GM18858 (cell line): ENCODE results near the gene CDH19.

Experiments used
- ATAC-seq: cut with Tn5 transposase; IDR thresholded peaks from one replicate; pipeline ENCODE4 v1.9.1; 2021; ENCODE audit not compliant: unreplicated experiment

The CDH19 gene

DNA sequence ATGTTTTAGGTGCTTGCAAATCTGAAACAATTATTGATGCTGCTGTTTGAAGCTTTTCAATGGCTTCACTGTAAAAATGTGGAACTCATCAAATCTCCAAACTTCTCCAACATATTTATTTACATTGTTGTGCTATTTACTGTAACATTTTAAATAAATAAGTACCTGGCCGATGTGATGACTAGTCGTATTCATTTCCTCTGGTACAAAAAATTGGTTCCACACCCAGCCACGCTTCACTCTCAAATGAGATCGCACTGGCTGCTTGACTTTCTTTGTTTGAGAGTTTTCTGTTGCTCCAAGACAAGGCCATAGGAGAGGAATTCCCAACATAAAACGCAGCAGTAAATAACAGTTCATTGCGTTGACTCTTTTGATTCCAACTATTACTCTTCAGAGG lies 32.0 kb downstream of the CDH19 start:
- no peak for ATAC-seq

DNA sequence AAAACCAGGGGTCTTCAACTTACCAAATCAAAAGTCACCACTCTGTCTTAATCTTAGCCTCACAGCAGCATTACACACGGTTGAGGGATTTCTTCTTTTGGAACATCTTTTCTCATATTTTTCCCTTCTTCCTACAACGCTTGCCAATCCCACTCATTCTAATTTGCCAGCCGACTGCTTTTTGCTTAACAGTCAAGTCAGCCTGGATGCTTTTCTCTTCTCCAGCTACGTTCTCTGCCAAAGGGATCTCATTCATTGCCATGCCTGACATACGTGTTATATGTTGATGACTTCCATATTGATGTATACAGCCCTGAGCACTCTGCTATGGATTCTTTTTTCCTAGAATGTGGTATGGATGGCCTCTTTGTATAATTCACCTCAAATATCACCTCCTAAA lies 37.3 kb downstream of the CDH19 start:
- ATAC-seq = no peak

- no peak for ATAC-seq
These were observed 39.7 kb downstream of the CDH19 start for GRCh38 chr18:66564236-66564635.

- ATAC-seq = no peak
These were observed 41.6 kb downstream of the CDH19 start for GRCh38 chr18:66562279-66562678.

- ATAC-seq = no peak
These were observed 43.8 kb downstream of the CDH19 start for GRCh38 chr18:66560094-66560493.

GRCh38 chr18:66558773-66559172 lies 45.1 kb downstream of the CDH19 start:
- ATAC-seq = no peak

- no peak for ATAC-seq
These were observed 46.8 kb downstream of the CDH19 start for GRCh38 chr18:66557091-66557490.

GRCh38 chr18:66555585-66555984 lies 48.3 kb downstream of the CDH19 start:
- ATAC-seq = no peak

- no peak for ATAC-seq
These were observed 50.1 kb downstream of the CDH19 start for GRCh38 chr18:66553824-66554223.

DNA sequence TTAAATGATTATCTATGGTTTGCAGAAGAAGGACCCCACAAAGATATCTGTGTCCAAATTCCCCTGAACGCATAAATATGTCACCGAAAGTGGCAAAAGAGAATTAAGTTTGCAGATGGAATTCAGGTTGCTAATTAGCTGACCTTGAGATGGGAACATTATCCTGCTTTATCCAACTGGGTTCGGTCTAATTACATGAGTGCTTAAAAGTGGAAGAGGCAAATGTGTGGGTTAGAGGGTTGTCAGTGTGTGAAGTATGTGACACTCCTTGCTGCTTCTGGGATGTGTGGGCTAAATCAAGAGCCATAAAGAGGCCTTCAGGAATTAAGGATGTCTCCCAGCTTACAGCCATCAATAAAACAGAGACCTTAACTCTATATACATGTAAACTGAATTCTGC lies 53.5 kb downstream of the CDH19 start:
- no peak for ATAC-seq

- ATAC-seq = peak; percentile 58
These were observed 55.1 kb downstream of the CDH19 start for GRCh38 chr18:66548747-66549146.

DNA sequence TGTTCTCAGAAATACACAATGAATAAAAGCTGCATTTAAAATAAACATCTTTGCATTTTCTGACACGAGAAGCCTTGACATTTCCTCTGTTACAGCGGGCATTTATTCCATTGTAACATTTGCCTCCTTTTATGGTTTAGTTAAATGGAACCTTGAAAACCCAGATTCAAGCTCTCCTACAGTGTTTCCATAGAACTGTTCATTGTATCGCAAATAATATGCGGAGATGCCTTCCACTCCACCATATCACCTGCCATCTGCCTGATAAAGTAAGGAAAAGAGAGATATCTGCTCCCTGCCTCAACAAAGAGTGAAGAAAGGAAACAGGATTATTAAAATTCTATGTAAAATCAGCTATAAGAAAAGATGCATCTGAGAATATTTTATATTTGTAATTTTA lies 69.8 kb downstream of the CDH19 start:
- no peak for ATAC-seq

DNA sequence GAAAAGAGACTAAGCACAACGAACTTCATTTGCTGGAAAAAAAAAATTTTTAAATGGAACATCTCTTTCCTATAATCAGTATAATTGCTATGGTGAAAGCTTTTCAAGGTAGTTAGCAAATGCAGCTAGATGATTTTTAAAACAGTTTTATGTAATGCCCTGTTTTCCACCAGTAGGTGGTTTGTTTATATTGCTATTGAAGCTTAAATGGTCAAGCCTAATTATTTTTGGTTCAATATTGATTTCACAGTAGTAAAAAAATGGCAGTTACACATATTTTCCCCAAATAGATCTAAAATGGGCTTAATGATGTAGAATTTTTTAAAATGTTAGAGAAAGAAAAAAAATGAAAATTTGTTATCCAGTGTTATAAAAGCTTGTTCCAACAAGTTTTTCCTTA lies 70.2 kb downstream of the CDH19 start:
- no peak for ATAC-seq

GRCh38 chr18:66523219-66523991 lies 80.5 kb downstream of the CDH19 start:
- no peak for ATAC-seq

DNA sequence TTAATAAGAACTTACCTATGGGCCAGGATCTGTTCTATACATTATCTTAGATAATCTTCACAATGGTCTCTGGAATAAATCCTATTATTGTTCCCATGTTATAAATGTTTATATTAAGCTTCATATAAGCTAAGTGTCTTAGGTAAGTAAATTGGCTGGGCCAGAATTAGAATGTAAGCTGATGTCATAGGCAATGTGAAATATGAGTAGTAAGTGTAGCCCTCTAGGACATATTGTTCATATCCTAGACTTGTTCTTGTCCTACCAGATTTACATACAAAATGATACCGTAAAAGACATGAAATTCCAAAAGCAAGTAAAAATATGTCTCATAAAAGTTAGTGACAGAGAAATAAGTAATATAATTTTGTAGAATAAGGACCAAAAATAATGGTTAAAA lies 89.9 kb downstream of the CDH19 start:
- ATAC-seq = no peak

GRCh38 chr18:66511792-66512191 lies 92.1 kb downstream of the CDH19 start:
- ATAC-seq = no peak

DNA sequence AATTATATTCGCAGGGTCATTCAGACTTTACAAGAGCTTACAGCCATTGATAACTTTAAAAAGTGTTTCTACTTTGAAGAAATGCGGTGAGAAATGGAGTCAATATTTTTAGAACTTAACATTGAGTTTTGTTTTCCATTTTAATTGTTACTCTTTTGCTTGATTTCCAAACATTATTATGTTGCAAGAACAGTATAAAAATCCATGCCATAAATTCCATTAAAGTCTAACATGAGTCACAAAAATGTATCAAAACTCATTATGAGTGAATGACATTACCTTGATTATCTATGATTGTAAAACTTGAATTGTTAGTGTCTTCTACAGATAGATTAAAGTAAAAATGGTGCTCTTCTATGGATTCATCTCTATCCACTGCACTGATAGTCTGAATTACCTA lies 92.6 kb downstream of the CDH19 start:
- ATAC-seq = no peak

DNA sequence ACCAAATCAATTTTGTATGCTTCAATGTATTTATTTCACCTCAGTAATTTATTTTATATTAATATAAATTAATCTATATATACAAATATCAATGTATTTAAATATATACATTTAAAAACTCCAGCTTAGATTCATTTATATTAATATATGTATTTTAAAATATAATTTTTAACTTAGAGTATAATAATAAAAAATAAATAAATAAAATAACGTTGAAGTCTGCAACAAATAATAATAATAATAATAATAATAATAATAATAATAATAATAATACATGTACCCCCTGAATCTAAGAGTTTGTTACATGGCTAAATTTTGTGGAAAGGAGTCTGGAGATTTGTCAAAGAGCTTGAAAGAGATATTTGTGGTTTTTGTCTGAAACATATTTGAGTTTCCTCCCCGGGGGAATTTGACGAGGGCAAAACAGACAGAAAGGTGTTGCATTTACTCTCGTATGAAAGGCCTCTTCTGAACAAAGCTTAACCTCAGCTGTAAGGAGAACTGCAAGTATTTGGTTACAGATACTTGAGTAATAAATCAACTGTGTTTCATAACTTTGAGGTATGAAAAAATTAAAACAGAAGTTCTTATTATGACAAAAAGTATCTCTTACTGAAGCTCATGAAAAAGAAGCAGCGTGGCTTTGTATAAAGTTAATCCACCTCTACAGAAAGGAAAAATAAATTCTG lies 93.4 kb downstream of the CDH19 start:
- no peak for ATAC-seq

GRCh38 chr18:66508937-66509336 lies 95.0 kb downstream of the CDH19 start:
- ATAC-seq = no peak

- no peak for ATAC-seq
These were observed 97.7 kb downstream of the CDH19 start for GRCh38 chr18:66506178-66506577.

GRCh38 chr18:66497351-66497750 lies 106.5 kb downstream of the CDH19 start:
- ATAC-seq = no peak

DNA sequence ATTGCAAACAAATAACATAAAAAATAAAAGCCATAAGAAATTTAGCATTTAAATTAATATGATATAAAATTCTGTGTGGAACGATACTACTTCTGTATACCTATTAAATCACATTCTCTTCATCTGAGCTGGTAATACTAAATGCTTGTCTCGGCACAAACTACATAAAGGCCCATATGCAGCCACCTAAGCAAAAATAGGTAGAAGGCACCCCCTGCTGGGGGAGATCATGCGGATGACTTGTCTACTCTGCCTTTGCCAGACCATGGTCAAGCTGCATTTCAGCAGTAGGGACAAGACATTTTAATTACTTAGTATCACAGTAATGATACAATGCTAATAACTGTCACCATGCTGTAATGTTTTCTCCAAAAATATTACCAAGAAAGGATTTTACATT lies 108.0 kb downstream of the CDH19 start:
- ATAC-seq = peak; percentile 72

- no peak for ATAC-seq
These were observed 130.0 kb downstream of the CDH19 start for GRCh38 chr18:66473882-66474281.
